H1 (cell line): Measurements from ENCODE around the gene MAP3K3. TPM values are rescaled to one million over a fixed set of nuclear protein-coding genes. Genes with fewer than 3 reads are reported as not detected.

Experiments used
- CTCF ChIA-PET: fragments of 300-600 bp; sonication (Branson Sonifier 250); formaldehyde crosslinking; loops from one replicate; lab custom pipeline; 2021; ENCODE audit not compliant: partially characterized antibody; lab: Charles Lee
- POLR2A ChIA-PET: fragments of 300-600 bp; sonication (Branson Sonifier 250); formaldehyde crosslinking; loops from one replicate; lab custom pipeline; 2021; ENCODE audit warnings: inconsistent platforms; ENCODE audit not compliant: partially characterized antibody; lab: Charles Lee
- DNase-seq, 2 experiments: peaks; one replicate each; pipeline versions ENCODE4 v3.0.0 to v3.0.0-alpha.2; 2010 to 2022; ENCODE audit warnings: low spot score in 2 of 2, low read depth in 1 of 2, mixed read lengths in 1 of 2
- FAIRE-seq: peaks from 2 replicates; lab custom pipeline; 2011; peaks lifted over from hg19 to GRCh38; lab: Jason Lieb, UNC
- H2AFZ ChIP-seq: 2 replicates; pipeline ENCODE4 v1.8.1; 2012; ENCODE audit warnings: low read length, inconsistent platforms
- H2AK5ac ChIP-seq: 2 replicates; pipeline ENCODE4 v1.6.1; 2013; ENCODE audit warnings: low read depth, low read length
- H2BK120ac ChIP-seq: replicated peaks from 2 replicates; pipeline ENCODE3; 2013; ENCODE audit warnings: low read depth, low read length, inconsistent platforms
- H2BK12ac ChIP-seq: 2 replicates; pipeline ENCODE4 v1.6.1; 2013; ENCODE audit warnings: low read depth, low read length
- H2BK15ac ChIP-seq: 2 replicates; pipeline ENCODE4 v1.6.1; 2013; ENCODE audit warnings: low read length
- H2BK20ac ChIP-seq: 2 replicates; pipeline ENCODE4 v1.6.1; 2013; ENCODE audit warnings: low read length
- H2BK5ac ChIP-seq: 2 replicates; pipeline ENCODE4 v1.6.1; 2013; ENCODE audit warnings: low read depth, low read length
- H3K14ac ChIP-seq: 2 replicates; pipeline ENCODE4 v1.6.1; 2013; ENCODE audit warnings: inconsistent platforms; ENCODE audit not compliant: insufficient read length
- H3K18ac ChIP-seq: 2 replicates; pipeline ENCODE4 v1.6.1; 2013; ENCODE audit warnings: low read length; ENCODE audit errors: extremely low read depth
- H3K23ac ChIP-seq: 2 replicates; pipeline ENCODE4 v1.6.1; 2013; ENCODE audit warnings: inconsistent platforms; ENCODE audit not compliant: insufficient read length
- H3K23me2 ChIP-seq: 2 replicates; pipeline ENCODE4 v1.6.1; 2013; ENCODE audit warnings: low read depth, low read length
- H3K27ac ChIP-seq: 2 replicates; pipeline ENCODE4 v1.6.1; 2011; ENCODE audit warnings: low read depth, low read length, inconsistent platforms
- H3K27me3 ChIP-seq, 4 experiments: replicated peaks in 1 of 4; 1 replicate in 1 of 4; 2 replicates in 3 of 4; pipeline versions ENCODE4 v1.6.1 to v1.8.1; 2011 to 2013; ENCODE audit warnings: low read length in 3 of 4, mild to moderate bottlenecking in 3 of 4, inconsistent platforms in 2 of 4, mixed read lengths in 2 of 4, moderate library complexity in 1 of 4; ENCODE audit not compliant: control insufficient read depth in 3 of 4, insufficient read depth in 3 of 4; ENCODE audit errors: extremely low read depth in 1 of 4
- H3K36me3 ChIP-seq, 4 experiments: 2 replicates each; pipeline versions ENCODE4 v1.6.1 to v1.8.1; 2011 to 2013; ENCODE audit warnings: mild to moderate bottlenecking in 4 of 4, low read length in 3 of 4, moderate library complexity in 2 of 4, control low read depth in 1 of 4, inconsistent platforms in 1 of 4; ENCODE audit not compliant: insufficient read depth in 4 of 4, control insufficient read depth in 2 of 4
- H3K4ac ChIP-seq: replicated peaks from 2 replicates; pipeline ENCODE3; 2013; ENCODE audit warnings: low read length, low read depth, mixed read lengths, inconsistent platforms; ENCODE audit not compliant: insufficient read length
- H3K4me1 ChIP-seq, 4 experiments: replicated peaks in 1 of 4; 1 replicate in 1 of 4; 2 replicates in 3 of 4; pipeline versions ENCODE4 v1.6.1 to v1.8.1; 2011 to 2013; ENCODE audit warnings: low read length in 3 of 4, inconsistent platforms in 2 of 4, mixed read lengths in 1 of 4; ENCODE audit not compliant: insufficient read depth in 4 of 4, control insufficient read depth in 3 of 4
- H3K4me2 ChIP-seq, 2 experiments: 2 replicates each; pipeline versions ENCODE4 v1.6.1 to v1.8.1; 2011 to 2013; ENCODE audit warnings: low read depth in 2 of 2, low read length in 2 of 2, control low read depth in 1 of 2, inconsistent platforms in 1 of 2, mild to moderate bottlenecking in 1 of 2; ENCODE audit not compliant: insufficient read depth in 1 of 2
- H3K4me3 ChIP-seq, 4 experiments: fragments of 200-600, 300-600 bp in 1 of 4; sonication (generic), shearing (Covaris generic), sonication (Bioruptor Twin) in 1 of 4; 2 replicates each; pipeline versions ENCODE4 v1.5.1 to v1.8.1; 2011 to 2016; ENCODE audit warnings: low read length in 4 of 4, low read depth in 3 of 4, control low read depth in 2 of 4, inconsistent platforms in 2 of 4, mild to moderate bottlenecking in 2 of 4, mixed read lengths in 1 of 4, moderate library complexity in 1 of 4; ENCODE audit not compliant: insufficient read depth in 2 of 4; ENCODE audit errors: extremely low read depth in 1 of 4
- H3K56ac ChIP-seq: replicated peaks from 2 replicates; pipeline ENCODE3; 2013; ENCODE audit warnings: low read depth, mild to moderate bottlenecking, mixed read lengths, low read length, inconsistent platforms; ENCODE audit not compliant: insufficient read length
- H3K79me1 ChIP-seq: 2 replicates; pipeline ENCODE4 v1.6.1; 2013; ENCODE audit warnings: low read depth, low read length, control low read depth
- H3K79me2 ChIP-seq, 2 experiments: 2 replicates each; pipeline versions ENCODE4 v1.6.1 to v1.8.1; 2012 to 2013; ENCODE audit warnings: low read length in 2 of 2, mild to moderate bottlenecking in 2 of 2, inconsistent platforms in 1 of 2; ENCODE audit not compliant: insufficient read depth in 2 of 2, control insufficient read depth in 1 of 2
- H3K9ac ChIP-seq, 4 experiments: replicated peaks in 1 of 4; 1 replicate in 1 of 4; 2 replicates in 3 of 4; pipeline versions ENCODE4 v1.6.1 to v1.8.1; 2011 to 2013; ENCODE audit warnings: low read depth in 3 of 4, low read length in 3 of 4, control low read depth in 2 of 4, mild to moderate bottlenecking in 2 of 4, moderate library complexity in 2 of 4, inconsistent platforms in 1 of 4; ENCODE audit errors: extremely low read depth in 1 of 4
- H3K9me3 ChIP-seq, 2 experiments: 2 replicates each; pipeline versions ENCODE4 v1.6.1 to v1.8.1; 2012 to 2013; ENCODE audit warnings: mild to moderate bottlenecking in 2 of 2, moderate library complexity in 2 of 2, control low read depth in 1 of 2, inconsistent platforms in 1 of 2, low read depth in 1 of 2, low read length in 1 of 2, mixed read lengths in 1 of 2; ENCODE audit not compliant: insufficient read depth in 2 of 2
- H4K20me1 ChIP-seq, 2 experiments: replicated peaks in 1 of 2; 2 replicates each; pipeline versions ENCODE3 to v1.8.1; 2011 to 2013; ENCODE audit warnings: inconsistent platforms in 2 of 2, low read length in 2 of 2, mild to moderate bottlenecking in 1 of 2; ENCODE audit not compliant: insufficient read depth in 2 of 2, control insufficient read depth in 1 of 2
- H4K5ac ChIP-seq: 2 replicates; pipeline ENCODE4 v1.6.1; 2013; ENCODE audit warnings: low read length, low read depth, mixed read lengths, inconsistent platforms; ENCODE audit not compliant: insufficient read length
- H4K8ac ChIP-seq: 2 replicates; pipeline ENCODE4 v1.8.0; 2013; ENCODE audit warnings: mild to moderate bottlenecking, moderate library complexity, low read length, inconsistent platforms; ENCODE audit not compliant: insufficient read depth; ENCODE audit errors: extremely low read depth
- H4K91ac ChIP-seq: replicated peaks from 2 replicates; pipeline ENCODE3; 2013; ENCODE audit warnings: low read length, mixed read lengths, inconsistent platforms; ENCODE audit not compliant: insufficient read length
- ATF2 ChIP-seq: IDR thresholded peaks from 2 replicates; pipeline ENCODE4 v1.6.1; 2012; ENCODE audit warnings: low read length, inconsistent platforms
- BCL11A ChIP-seq, 2 experiments: IDR thresholded peaks; one replicate each; pipeline ENCODE4 v1.6.1; 2011; ENCODE audit warnings: low read depth in 2 of 2, low read length in 2 of 2, mild to moderate bottlenecking in 2 of 2
- CBX5 ChIP-seq: fragments of 300-800, 300-1000 bp; sonication (generic); IDR thresholded peaks from 2 replicates; pipeline ENCODE4 v1.7.1; 2016; ENCODE audit warnings: antibody characterized with exemption, low read length, low read depth
- CBX8 ChIP-seq: fragments of 300-800, 300-1000 bp; sonication (generic); IDR thresholded peaks from 2 replicates; pipeline ENCODE4 v1.7.1; 2016; ENCODE audit warnings: low read depth, low read length, borderline replicate concordance
- MAFK ChIP-seq: IDR thresholded peaks from 2 replicates; pipeline ENCODE4 v1.6.1; 2012; ENCODE audit warnings: low read depth, mild to moderate bottlenecking, improper control_type of control experiment, low read length
- NANOG ChIP-seq: IDR thresholded peaks from 2 replicates; pipeline ENCODE4 v1.6.1; 2011; ENCODE audit warnings: low read length, low read depth, mild to moderate bottlenecking, inconsistent platforms; ENCODE audit not compliant: insufficient read depth, poor library complexity, severe bottlenecking
- ZNF274 ChIP-seq: IDR thresholded peaks from 2 replicates; pipeline ENCODE4 v1.7.0; 2012; ENCODE audit warnings: low read length, borderline replicate concordance; ENCODE audit errors: extremely low read depth
- WGBS, 2 experiments: shearing (Covaris generic) in 1 of 2; methylation state at CpG; one replicate each; pipeline versions ENCODE4 v1.1.6 to v1.1.7; 2013 to 2015; ENCODE audit warnings: low lambda C conversion rate in 2 of 2, mixed read lengths in 2 of 2, inconsistent platforms in 1 of 2, low coverage in 1 of 2, missing lambda C conversion rate in 1 of 2; ENCODE audit not compliant: insufficient replicate concordance in 2 of 2, insufficient coverage in 1 of 2, insufficient read length in 1 of 2; ENCODE audit errors: extremely low coverage in 1 of 2, missing lambda C conversion rate in 1 of 2; 5-methylcytosine and 5-hydroxymethylcytosine counted together
- polyA plus RNA-seq, 7 experiments: library from polyadenylated mRNA; depleted of rRNA in 3 of 7; stranded (reverse) in 5 of 7; unstranded in 2 of 7; fragments of >200 nt in 5 of 7; fragments of 200-250 nt in 2 of 7; gene quantifications; 1 replicate in 5 of 7; 2 replicates in 1 of 7; 4 replicates in 1 of 7; pipeline versions ENCODE4 v1.2.1 to v1.2.3, GENCODE V29; 2011 to 2013; ENCODE audit warnings: missing spikeins in 2 of 7, mixed read lengths in 2 of 7
- total RNA-seq: library from RNA; stranded (reverse); fragmentation: NEBNext Ultra II Directional; extraction: Animal tissue kit (Norgen Biotek cat#: 25700); gene quantifications from 2 replicates; pipeline ENCODE4 v1.2.1, GENCODE V29; 2021

Gene MAP3K3
- total and polyA plus RNA-seq, 2 of the 8 experiments (the other 6 are each of a cell fraction or from before 2014, with no cell fraction given): 10.3 to 21.0 TPM

DNA sequence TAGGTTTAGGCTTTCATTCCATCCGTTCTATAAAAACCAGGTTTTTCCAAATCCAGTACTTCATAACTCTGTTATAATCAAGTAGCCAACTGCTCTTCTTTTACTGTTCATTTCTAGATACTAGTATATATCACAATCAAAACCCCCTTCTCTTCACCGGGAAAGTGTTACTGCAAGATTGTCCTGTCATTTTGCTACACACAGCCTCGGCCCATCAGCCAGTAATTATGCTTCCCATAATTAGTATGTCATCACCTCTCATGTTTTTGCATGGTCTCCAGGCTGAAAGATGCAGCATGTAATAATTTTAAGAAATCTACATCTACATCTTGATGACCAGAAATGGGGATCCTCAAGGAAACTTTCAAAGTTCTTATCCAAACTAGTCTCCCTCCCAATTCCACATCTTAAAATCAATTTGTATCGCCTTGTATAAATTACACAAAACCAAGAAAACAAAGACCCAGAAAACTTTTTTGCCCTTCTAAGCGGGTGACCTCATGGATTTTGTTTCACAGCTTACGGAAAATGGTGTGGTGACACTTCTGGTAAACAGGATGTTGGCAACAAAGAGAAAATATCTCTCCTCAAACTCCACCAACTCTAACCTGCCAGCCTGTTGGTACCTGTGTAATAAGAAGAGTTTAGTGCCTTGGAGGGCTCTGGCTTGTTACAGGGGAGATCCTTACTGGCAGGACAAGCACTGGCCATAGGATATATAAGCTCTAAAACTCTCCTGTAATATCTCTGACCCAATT lies 12.2 kb upstream of the MAP3K3 start:
- Histone ChIP-seq H2BK12ac (no peak overlapping the region), H3K36me3 (peaks cover 8 to 39% (median 27%) of the 10 kb centered on the region in 4 experiments; a peak in 7 of 8 replicates), H2BK120ac (no peak overlapping the region), H3K9me3 (no peaks in the 10 kb centered on the region), H3K4me3 (no peak overlapping the region), H3K18ac (no peak overlapping the region), H4K91ac (no peak overlapping the region), H3K4me1 (no peaks in the 10 kb centered on the region), H3K27me3 (no peaks in the 10 kb centered on the region), H3K23ac (no peak overlapping the region), H3K79me1 (no peaks in the 10 kb centered on the region), H4K5ac (no peak overlapping the region), H3K9ac (no peak overlapping the region), H4K20me1 (no peaks in the 10 kb centered on the region), H3K4ac (no peak overlapping the region), H3K4me2 (no peak overlapping the region), H3K23me2 (no peaks in the 10 kb centered on the region), H2AFZ (no peak overlapping the region), H3K79me2 (no peaks in the 10 kb centered on the region), H3K27ac (no peak overlapping the region), H2AK5ac (no peak overlapping the region), H2BK15ac (no peak overlapping the region), H3K56ac (no peak overlapping the region), H4K8ac (no peak overlapping the region), H2BK5ac (no peak overlapping the region), H2BK20ac (no peak overlapping the region), H3K14ac (no peak overlapping the region)
- 76% methylated on average over 6 of the region's 6 CpGs; no CpG with 5 or more reads in 1 of the 2 experiments for WGBS, 2 experiments
- DNase-seq: no peak
- ChIA-PET POLR2A (interaction anchor here (1.2 to 2.6 kb wide), 3 partner anchors 10 to 13 kb away, joined by 3 to 8 read pairs (median 5); partner anchors contain the start of gene MAP3K3), CTCF (interaction anchor here (0.7 to 5.6 kb wide), 9 partner anchors 8 to 185 kb away, joined by 3 to 64 read pairs (median 25); partner anchors contain the start of genes CYB561 and TACO1)
- TF ChIP-seq CBX5: no peak
- TF ChIP-seq ZNF274: no peak
- no peak for TF ChIP-seq BCL11A (IDR thresholded peaks at IDR 0.05; ENCODE audit: low read depth in 2 of 2, low read length in 2 of 2)
- TF ChIP-seq MAFK: no peak
- no peak for TF ChIP-seq NANOG
- TF ChIP-seq CBX8: no peak
- no peak for TF ChIP-seq ATF2
- no peak for FAIRE-seq
